GM21786 (cell line): Measurements from ENCODE around the gene KRTAP4-9.
"Not testable (repeated sequence)": the region's sequence is repeated elsewhere in the genome, so short reads cannot be mapped to it uniquely, and the experiment has no call there.

Experiments
- ATAC-seq: cut with Tn5 transposase; IDR thresholded peaks from one replicate; pipeline ENCODE4 v1.9.1; 2021; ENCODE audit not compliant: unreplicated experiment

KRTAP4-9 gene

DNA sequence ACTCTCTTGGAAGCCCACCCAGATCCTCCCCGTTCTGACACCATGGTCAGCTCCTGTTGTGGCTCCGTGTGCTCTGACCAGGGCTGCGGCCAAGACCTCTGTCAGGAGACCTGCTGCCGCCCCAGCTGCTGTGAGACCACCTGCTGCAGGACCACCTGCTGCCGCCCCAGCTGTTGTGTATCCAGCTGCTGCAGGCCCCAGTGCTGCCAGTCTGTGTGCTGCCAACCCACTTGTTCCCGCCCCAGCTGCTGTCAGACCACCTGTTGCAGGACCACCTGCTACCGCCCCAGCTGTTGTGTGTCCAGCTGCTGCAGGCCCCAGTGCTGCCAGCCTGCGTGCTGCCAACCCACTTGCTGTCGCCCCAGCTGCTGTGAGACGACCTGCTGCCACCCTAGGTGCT lies at the start of gene KRTAP4-9:
KRTAP4-9 (plus strand) TSS at position 43 of the 400 bp plus-strand sequence; CDS start at position 43, 0 bp downstream.
- ATAC-seq = not testable (repeated sequence)

- ATAC-seq = no peak
Observed at GRCh38 chr17:41057547-41057946, 47.6 kb upstream of the KRTAP4-9 start.

GRCh38 chr17:41058741-41059140 lies 46.4 kb upstream of the KRTAP4-9 start:
- no peak for ATAC-seq

DNA sequence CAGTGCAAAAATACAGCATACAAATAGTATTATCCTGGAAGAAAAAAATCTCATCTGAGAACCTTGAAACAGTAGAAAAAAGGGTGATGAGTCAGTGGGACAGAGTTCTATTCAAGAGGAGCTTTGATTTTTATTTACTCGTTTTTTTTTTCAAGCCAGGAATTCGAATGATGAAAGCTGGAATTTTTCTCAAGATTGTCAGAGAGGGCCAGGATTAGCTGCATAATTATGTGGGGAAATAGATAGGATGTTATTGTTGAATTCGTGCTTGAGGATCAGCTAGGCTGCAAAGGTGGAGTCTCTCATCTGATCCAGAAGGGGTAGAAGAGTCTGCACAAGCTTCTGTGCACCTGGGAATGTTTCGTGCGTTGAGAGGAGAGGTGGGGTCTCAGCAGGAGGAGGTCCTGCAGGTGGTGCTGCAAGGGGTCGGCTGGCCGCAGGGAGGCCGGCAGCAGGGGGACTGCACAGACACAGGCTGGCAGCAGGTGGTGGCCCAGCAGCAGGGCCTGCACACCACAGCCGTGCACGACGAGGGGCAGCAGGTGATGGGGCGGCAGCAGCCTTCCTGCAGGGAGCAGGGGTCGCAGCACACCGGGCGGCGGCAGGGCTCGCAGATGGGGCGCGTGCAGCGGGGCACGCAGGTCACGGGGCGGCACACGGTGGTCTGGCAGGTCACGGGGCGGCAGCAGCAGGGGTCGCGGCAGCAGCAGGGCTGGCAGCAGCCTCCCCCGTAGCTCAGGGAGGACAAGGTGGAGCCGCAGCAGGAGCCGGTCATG lies 45.7 kb upstream of the KRTAP4-9 start:
- ATAC-seq = not testable (repeated sequence)

DNA sequence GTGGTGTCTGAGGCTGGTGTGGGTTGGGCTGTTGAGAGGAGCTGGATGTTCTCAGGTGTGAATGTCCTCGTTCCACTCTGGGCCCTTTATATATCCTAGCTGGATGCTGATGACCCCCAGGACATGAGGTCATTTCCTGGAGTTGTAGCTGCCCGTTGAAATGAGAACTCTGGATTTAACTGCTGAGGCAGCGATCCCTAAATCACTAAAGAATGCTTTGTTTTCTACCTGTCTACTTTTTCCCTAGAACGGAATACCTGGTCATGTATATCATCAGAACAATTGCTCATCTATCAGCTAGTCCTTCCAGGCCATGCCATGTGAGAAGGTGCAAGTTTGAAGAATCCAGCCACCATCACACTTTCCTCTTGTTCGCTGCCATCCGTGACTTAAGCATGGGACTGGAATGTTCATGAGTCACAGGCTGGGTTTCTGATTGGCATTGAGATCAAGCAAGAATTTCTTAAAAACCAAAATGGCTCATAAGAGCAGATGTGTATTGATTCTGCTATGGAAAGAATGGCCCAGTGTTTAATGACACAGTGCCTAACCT lies 45.1 kb upstream of the KRTAP4-9 start, which contains the start of gene KRTAP2-3:
KRTAP2-3 (minus strand) TSS at position 63 of the 553 bp plus-strand sequence. CDS start 64 bp downstream, outside the sequence.
- ATAC-seq = no peak

DNA sequence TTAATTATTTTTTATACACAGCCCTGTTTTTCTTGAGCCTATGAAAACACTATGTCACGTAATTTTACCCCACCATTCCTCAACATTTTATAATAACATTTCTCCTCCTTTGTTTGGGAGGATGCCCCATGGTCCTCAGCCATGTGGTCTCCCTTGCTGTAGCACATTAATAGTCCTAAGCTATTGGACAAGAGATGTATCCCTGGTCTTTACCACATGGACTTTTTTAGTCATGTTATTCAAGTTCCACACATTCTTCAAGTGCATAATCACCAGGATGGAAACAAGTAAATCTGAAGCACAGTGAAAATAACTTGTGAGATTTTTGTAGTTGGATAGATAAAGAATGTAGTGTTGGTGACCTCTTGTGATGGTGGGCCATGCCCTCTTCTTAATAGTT lies 43.2 kb upstream of the KRTAP4-9 start:
- no peak for ATAC-seq

- ATAC-seq = no peak
Observed at GRCh38 chr17:41063449-41063848, 41.7 kb upstream of the KRTAP4-9 start.

DNA sequence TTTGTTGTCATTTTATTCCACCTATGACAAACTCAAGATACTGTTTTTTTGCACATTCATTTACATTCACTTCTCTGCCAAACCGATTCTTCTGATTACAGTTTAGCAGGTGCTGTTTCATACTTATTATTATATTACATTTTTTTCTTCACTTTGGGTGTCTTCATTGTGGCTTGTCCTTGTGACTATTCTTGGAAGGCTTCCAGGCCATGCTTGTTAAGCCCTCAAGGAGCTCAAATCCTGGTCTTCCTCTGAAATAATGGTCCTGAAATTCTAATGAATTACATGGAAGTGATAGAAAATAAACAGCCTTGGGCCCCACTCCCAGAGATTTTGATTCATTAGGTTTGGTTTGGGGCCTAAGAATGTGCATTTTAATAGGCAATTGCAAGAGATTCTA lies 40.9 kb upstream of the KRTAP4-9 start:
- ATAC-seq = no peak

GRCh38 chr17:41065016-41065689 lies 40.0 kb upstream of the KRTAP4-9 start:
- not testable (repeated sequence) for ATAC-seq

- ATAC-seq = no peak
Observed at GRCh38 chr17:41065829-41066624, 39.2 kb upstream of the KRTAP4-9 start, which contains the start of gene KRTAP2-4. KRTAP2-4 (minus strand) TSS chr17:41065879; CDS start chr17:41065845, 34 bp downstream.

DNA sequence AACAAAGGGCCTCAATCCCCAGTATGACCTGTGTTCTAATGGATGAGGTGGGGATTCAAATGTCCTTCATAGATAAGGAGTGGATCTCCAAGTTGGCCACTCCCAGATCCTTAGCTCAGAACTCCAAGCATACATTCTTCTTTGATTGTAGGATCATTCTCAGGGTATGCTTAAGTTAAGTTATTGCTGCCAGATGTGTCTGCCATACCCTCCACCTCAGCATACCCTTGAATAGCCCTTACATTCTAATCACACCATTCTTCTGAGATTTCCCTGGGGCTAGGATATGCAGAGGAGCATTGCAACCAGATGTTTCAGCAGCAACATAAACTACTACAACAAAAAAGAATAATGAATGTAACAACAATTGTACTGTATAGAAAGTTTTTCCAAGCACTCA lies 37.9 kb upstream of the KRTAP4-9 start:
- ATAC-seq = no peak

DNA sequence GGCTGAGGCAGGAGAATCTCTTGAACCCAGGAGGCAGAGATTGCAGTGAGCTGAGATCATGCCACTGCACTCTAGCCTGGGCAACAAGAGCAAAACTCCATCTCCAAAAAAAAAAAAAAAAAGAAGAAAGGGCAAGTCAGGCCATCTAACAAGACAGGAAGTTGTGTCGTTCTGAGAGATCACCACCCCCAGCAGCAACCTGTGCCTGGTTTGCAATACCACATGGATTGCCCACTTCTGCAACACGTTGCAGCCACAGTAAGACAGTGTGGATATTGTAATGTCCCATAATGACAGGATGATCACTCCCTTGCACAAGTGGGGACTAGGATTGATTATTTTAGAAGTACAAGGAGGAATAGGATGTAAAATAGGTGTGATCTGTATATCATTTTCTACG lies 36.2 kb upstream of the KRTAP4-9 start:
- ATAC-seq = no peak

DNA sequence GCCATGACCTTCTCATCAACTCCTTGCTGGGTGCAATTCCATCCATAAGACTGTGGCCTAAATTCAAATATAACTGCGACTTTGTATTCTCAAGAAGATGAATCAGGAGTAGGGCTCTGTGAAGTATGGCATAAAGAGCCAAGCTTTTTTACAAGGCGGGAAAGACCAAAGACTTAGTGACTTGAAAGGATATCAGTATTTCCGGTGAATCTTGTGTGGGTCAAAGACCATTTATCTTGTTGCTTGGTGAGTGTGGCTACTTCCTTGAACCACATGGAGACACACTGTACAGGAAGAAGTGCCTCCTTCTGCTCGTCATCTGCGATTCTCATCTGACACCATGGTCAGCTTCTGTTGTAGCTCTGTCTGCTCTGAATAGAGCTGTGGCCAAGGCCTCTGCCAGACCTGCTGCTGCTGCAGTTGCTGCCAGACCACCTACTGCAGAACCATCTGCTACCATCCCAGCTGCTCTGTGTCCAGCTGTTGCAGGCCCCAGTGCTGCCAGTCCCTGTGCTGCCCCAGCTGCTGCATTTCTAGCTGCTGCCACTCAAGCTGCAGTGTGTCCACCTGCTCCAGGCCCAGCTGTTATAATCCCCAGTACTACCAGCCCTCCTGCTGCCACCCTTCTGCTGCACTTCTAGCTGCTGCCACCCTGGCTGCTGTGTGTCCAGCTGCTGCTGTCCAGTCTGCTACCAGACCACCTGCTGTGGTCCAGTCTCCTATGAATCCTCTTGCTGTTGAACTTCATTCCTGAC lies 33.4 kb upstream of the KRTAP4-9 start:
- no peak for ATAC-seq

- no peak for ATAC-seq
Observed at GRCh38 chr17:41073676-41074075, 31.5 kb upstream of the KRTAP4-9 start.

DNA sequence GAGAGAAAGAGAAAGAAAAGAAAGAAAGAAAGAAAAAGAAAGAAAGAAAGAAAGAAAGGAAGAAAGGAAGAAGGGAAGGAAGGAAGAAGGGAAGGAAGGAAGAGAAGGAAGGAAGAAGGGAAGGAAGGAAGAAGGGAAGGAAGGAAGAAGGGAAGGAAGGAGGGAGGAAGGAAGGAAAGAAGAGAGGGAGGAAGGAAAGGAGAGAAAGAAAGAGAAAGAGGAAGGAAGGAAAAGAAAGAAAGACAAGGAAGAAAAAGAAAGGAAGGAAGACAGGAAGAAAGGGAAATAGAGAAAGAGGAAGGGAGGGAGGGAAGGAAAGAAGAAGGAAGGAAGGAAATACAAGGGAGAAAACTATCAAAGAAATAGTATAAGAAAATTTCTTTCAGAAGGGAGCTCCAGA lies 28.4 kb upstream of the KRTAP4-9 start:
- no peak for ATAC-seq

DNA sequence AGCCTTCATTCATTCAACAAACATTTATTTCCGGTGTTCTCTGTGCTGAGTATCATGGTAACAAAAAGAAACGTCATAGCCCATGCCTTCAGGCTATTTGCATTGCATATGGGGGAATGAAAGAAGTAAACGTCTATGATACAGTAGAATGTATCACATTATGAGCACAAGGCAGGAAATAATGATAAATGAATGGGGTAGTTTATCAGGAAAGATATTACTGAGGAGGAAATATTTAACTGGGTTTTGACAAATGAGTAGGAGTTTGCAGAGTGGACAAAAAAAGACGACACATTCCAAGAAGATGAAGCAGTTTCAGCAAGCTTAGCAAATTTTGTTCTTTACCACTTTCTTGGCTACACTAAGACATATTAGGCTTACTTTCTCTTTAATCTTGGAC lies 22.6 kb upstream of the KRTAP4-9 start:
- no peak for ATAC-seq

DNA sequence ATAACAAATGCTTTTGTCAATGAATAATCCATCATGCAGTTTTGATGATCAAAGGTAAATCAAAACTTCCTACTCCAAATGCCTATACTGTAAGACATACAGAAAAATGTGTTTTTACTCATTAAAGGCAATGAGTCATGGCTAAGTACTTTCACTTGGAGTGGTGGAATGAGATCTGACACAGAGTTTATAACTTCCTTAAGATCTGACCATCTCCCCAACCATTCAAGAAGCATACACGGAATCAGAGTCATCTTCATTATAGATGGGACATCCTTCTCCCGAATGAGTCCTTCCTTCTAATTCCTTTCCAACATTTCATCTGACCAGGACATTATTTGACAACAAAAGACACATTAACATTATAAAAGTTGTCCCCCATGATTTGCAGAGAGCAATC lies 21.8 kb upstream of the KRTAP4-9 start:
- not testable (repeated sequence) for ATAC-seq

- not testable (repeated sequence) for ATAC-seq
Observed at GRCh38 chr17:41084100-41084856, 20.9 kb upstream of the KRTAP4-9 start, which contains the start of gene KRTAP4-7. KRTAP4-7 (plus strand) TSS chr17:41084150; CDS start chr17:41084207, 57 bp downstream.

GRCh38 chr17:41088760-41089352 lies 16.3 kb upstream of the KRTAP4-9 start:
- not testable (repeated sequence) for ATAC-seq
